Measurements from ENCODE around the gene COMMD1.

Gene COMMD1

DNA sequence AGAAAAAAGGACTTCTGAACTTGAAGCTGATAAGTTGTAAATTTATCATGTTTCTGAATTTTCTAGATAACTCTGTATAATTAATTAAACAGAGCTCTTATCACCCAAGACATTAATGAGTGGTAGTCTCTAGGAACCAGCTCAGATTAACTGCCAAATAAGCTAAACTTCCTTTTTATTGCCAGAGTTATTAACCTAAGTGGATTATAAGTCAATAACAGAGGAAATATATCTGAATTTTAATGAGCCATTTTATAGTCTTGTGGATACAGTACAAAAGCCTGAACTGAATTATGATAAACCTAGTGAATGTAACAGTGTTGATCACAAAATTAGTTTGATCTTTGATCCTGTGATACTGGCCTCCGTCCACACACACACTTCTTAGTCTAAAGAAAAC lies 111.5 kb downstream of the COMMD1 start:
- TF ChIP-seq CTCF (conservative IDR thresholded peaks at IDR 0.05; ENCODE audit: low read depth, low read length) = no peak
- DNase-seq (ENCODE audit: low read depth) = no peak
- H3K4me3 ChIP-seq (ENCODE audit: low read depth, low read length) = no peak overlapping the region

GRCh38 chr2:62029910-62030309 lies 124.4 kb downstream of the COMMD1 start:
- no peak for TF ChIP-seq CTCF (conservative IDR thresholded peaks at IDR 0.05; ENCODE audit: low read depth, low read length)
- DNase-seq (ENCODE audit: low read depth) = no peak
- no peak overlapping the region for H3K4me3 ChIP-seq (ENCODE audit: low read depth, low read length)

DNA sequence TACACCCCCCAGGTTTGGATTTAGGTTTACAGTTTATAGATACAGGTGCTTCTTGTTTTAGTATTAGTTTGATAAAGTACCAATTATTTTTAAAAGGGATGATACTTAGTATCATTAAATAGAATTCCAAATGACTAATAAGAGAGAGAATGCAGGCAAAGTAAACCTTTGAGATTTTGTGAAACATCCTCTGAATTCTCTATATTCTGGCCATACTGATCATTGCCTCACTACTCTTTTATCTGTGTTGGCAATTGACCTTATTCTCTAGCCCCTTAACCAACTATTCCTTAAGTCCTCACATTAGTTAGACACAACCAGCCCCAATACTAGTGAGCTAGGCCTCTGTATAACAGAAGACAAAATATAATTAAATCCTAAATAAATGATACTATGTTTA lies 125.4 kb downstream of the COMMD1 start:
- no peak overlapping the region for H3K4me3 ChIP-seq (ENCODE audit: low read depth, low read length)
- no peak for DNase-seq (ENCODE audit: low read depth)
- no peak for TF ChIP-seq CTCF (conservative IDR thresholded peaks at IDR 0.05; ENCODE audit: low read depth, low read length)

- DNase-seq (ENCODE audit: low read depth) = no peak
- no peak overlapping the region for H3K4me3 ChIP-seq (ENCODE audit: low read depth, low read length)
- TF ChIP-seq CTCF (conservative IDR thresholded peaks at IDR 0.05; ENCODE audit: low read depth, low read length) = no peak
Observed at GRCh38 chr2:62032096-62032495, 126.6 kb downstream of the COMMD1 start.

DNA sequence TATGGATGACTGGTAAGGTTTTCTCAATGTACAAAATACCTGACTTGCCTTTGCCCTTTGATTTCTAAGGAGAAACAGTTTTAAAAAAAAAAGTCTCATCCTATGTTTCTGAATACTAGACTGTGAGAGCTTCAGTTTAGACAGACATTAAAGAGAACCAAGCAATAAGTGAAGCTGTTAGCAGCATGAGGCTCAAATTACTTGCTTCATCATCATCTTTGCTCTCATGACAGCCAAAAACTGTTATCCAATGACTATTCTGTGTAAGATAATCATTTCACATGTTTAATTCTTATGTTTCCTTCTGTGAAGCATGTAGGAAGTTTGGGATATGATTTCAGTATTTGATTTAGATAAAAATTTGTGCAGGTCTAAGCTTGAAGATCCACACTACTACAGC lies 129.2 kb downstream of the COMMD1 start:
- peak; percentile 16 for DNase-seq (ENCODE audit: low read depth)
- H3K4me3 ChIP-seq (ENCODE audit: low read depth, low read length) = no peak overlapping the region
- no peak for TF ChIP-seq CTCF (conservative IDR thresholded peaks at IDR 0.05; ENCODE audit: low read depth, low read length)

- no peak for DNase-seq (ENCODE audit: low read depth)
- H3K4me3 ChIP-seq (ENCODE audit: low read depth, low read length) = no peak overlapping the region
- TF ChIP-seq CTCF (conservative IDR thresholded peaks at IDR 0.05; ENCODE audit: low read depth, low read length) = no peak
Observed at GRCh38 chr2:62036229-62036628, 130.8 kb downstream of the COMMD1 start.

DNA sequence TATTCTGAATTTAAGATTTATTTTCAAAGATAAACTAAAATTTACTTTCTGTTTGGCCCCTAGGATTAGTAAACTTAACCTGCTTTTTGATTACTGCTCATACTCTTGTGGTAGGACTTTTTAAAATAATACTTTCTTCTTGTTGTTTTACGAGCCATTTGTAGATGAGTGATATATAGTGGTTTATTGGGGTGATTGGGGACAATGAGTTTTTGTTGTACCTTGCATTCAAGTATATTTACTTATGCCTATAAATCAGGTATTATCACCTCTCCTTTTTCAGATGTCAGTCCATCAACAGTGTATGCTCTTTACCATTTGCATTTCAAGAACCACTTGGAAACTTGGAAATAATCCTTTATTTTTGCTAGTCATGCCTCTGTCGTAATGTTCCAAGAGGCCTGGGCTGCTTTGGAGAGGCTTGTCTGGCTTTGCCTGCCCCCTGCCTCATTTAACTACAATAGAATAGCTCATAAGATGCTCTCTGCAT lies 131.3 kb downstream of the COMMD1 start:
- DNase-seq (ENCODE audit: low read depth) = no peak
- TF ChIP-seq CTCF (conservative IDR thresholded peaks at IDR 0.05; ENCODE audit: low read depth, low read length) = no peak
- H3K4me3 ChIP-seq (ENCODE audit: low read depth, low read length) = no peak overlapping the region
